Natural killer cell (primary cell): ENCODE results near the gene HOMER2. TPM values are rescaled to one million over a fixed set of nuclear protein-coding genes. Genes with fewer than 3 reads are reported as not detected.

Source experiments
- ATAC-seq, 3 donors: fragments of 150-1000 bp in 2 of 3; fragments of 200-7000 bp in 1 of 3; cut with Tn5 transposase; 1 replicate in 1 of 3; 2 replicates in 2 of 3; pipeline ENCODE4 v1.10.0; 2021; ENCODE audit warnings: mild to moderate bottlenecking in 2 of 3, moderate library complexity in 2 of 3
- DNase-seq, 2 donors: peaks; one replicate each; pipeline versions ENCODE4 v3.0.0 to v3.0.0-alpha.2; 2013 to 2021; ENCODE audit warnings: mixed read lengths in 1 of 2
- H3K27ac ChIP-seq: one replicate; pipeline ENCODE4 v1.5.1; 2013; ENCODE audit warnings: mild to moderate bottlenecking, low read length
- H3K27me3 ChIP-seq: one replicate; pipeline ENCODE4 v1.6.1; 2013; ENCODE audit warnings: low read length; ENCODE audit not compliant: control insufficient read depth, insufficient read depth
- H3K36me3 ChIP-seq: one replicate; pipeline ENCODE4 v1.6.1; 2013; ENCODE audit warnings: low read length; ENCODE audit not compliant: control insufficient read depth, insufficient read depth
- H3K4me1 ChIP-seq: one replicate; pipeline ENCODE4 v1.6.1; 2013; ENCODE audit warnings: low read length; ENCODE audit not compliant: control insufficient read depth, insufficient read depth
- H3K4me3 ChIP-seq: one replicate; pipeline ENCODE4 v1.5.1; 2013; ENCODE audit warnings: low read length
- H3K9me3 ChIP-seq: one replicate; pipeline ENCODE4 v1.6.1; 2013; ENCODE audit warnings: low read length; ENCODE audit not compliant: control insufficient read depth, insufficient read depth
- H3K27ac Mint-ChIP-seq, 2 donors: one replicate each; pipeline ENCODE4 v1.8.0; 2022; ENCODE audit warnings: mild to moderate bottlenecking in 2 of 2, mixed read lengths in 2 of 2, moderate library complexity in 1 of 2
- H3K27me3 Mint-ChIP-seq, 2 donors: one replicate each; pipeline ENCODE4 v1.8.0; 2022; ENCODE audit warnings: low read depth in 2 of 2, mixed read lengths in 2 of 2
- H3K36me3 Mint-ChIP-seq: one replicate; pipeline ENCODE4 v1.8.0; 2022; ENCODE audit warnings: mixed read lengths
- H3K4me1 Mint-ChIP-seq, 2 donors: one replicate each; pipeline ENCODE4 v1.8.0; 2022; ENCODE audit warnings: mixed read lengths in 2 of 2
- H3K4me3 Mint-ChIP-seq: one replicate; pipeline ENCODE4 v1.8.0; 2022; ENCODE audit warnings: mild to moderate bottlenecking, moderate library complexity, mixed read lengths
- H3K9me3 Mint-ChIP-seq, 2 donors: one replicate each; pipeline ENCODE4 v1.8.0; 2022; ENCODE audit warnings: mixed read lengths in 2 of 2
- WGBS: methylation state at CpG from one replicate; pipeline ENCODE4 v1.1.7; 2013; ENCODE audit warnings: missing lambda C conversion rate; ENCODE audit not compliant: insufficient coverage; 5-methylcytosine and 5-hydroxymethylcytosine counted together
- intact Hi-C: fragments of 100-400 bp; cut with micrococcal nuclease; formaldehyde crosslinking; loops from one replicate; pipeline ENCODE4 v1.14.2; 2022
- total RNA-seq, 4 donors: library from RNA; stranded (reverse); fragments of 120-200 nt in 1 of 4; gene quantifications; one replicate each; pipeline versions ENCODE4 v1.2.3 to v1.2.4, GENCODE V29; 2013 to 2022
- TF ChIP-seq, protein P1 (sequence below): fragments of 200-600 bp; IDR thresholded peaks from one replicate; pipeline ENCODE4 v1.8.0; 2022; ENCODE audit warnings: antibody characterized with exemption

The HOMER2 gene
- total RNA-seq, 3 donors from 2014 or later (not counting 1 experiment from before 2014, with no cell fraction given): 3.6 to 7.0 (median 4.0) TPM

DNA sequence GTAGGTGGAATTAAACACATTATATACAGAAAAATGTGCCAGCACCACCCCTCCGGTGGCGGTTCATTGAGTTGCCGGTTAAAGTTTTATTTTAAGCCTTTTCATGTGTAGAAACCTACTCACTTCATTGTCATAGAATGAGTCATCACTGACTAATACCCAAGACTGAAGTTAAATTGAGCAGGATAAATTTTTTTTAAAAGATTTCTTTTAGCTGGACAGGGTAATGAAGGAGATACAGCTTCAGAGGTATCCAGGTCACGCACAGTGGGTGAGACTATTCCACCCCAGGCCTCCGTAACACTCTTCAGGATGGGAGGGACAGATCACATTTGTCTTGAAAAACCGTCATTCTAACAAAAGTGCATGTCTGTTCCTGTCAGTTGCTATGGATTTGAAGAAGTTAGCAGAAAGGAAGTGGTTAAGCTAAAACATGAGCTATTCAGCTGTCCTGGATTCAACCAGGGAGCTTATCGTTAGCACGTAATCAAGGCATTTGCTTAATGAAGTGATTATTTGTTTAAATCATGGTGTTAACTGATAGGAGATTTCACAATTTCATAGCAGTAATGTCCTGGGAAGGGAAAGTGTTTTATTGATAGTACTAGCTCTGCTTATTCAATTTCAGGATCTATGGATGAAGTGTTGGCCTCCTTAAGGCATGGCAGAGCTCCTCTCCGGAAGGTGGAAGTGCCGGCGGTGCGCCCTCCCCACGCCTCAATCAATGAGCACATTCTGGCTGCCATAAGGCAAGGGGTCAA, 119.7 kb downstream of the HOMER2 start:
- H3K9me3 Mint-ChIP-seq: no peaks in the 10 kb centered on the region
- peaks cover 53% of the 10 kb centered on the region for H3K36me3 Mint-ChIP-seq
- no peak overlapping the region for H3K4me3 Mint-ChIP-seq
- no peaks in the 10 kb centered on the region for H3K4me1 ChIP-seq
- ATAC-seq (peak in 2 of 3 donors; percentile 3 to 56), DNase-seq (no peak)
- no peaks in the 10 kb centered on the region for H3K27me3 ChIP-seq
- 52% methylated on average over 13 of the region's 13 CpGs for WGBS
- H3K4me1 Mint-ChIP-seq: peaks cover 38 to 39% of the 10 kb centered on the region in 2 donors
- TF ChIP-seq, protein P1, sequence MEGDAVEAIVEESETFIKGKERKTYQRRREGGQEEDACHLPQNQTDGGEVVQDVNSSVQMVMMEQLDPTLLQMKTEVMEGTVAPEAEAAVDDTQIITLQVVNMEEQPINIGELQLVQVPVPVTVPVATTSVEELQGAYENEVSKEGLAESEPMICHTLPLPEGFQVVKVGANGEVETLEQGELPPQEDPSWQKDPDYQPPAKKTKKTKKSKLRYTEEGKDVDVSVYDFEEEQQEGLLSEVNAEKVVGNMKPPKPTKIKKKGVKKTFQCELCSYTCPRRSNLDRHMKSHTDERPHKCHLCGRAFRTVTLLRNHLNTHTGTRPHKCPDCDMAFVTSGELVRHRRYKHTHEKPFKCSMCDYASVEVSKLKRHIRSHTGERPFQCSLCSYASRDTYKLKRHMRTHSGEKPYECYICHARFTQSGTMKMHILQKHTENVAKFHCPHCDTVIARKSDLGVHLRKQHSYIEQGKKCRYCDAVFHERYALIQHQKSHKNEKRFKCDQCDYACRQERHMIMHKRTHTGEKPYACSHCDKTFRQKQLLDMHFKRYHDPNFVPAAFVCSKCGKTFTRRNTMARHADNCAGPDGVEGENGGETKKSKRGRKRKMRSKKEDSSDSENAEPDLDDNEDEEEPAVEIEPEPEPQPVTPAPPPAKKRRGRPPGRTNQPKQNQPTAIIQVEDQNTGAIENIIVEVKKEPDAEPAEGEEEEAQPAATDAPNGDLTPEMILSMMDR: no peak
- H3K9me3 ChIP-seq: no peaks in the 10 kb centered on the region
- H3K4me3 ChIP-seq: no peak overlapping the region
- H3K27ac Mint-ChIP-seq: peak overlapping the region; percentile 78 to 81
- no peaks in the 10 kb centered on the region for H3K27me3 Mint-ChIP-seq
- intact Hi-C loops: no loop called here
- no peak overlapping the region for H3K27ac ChIP-seq
- peaks cover 88% of the 10 kb centered on the region for H3K36me3 ChIP-seq

DNA sequence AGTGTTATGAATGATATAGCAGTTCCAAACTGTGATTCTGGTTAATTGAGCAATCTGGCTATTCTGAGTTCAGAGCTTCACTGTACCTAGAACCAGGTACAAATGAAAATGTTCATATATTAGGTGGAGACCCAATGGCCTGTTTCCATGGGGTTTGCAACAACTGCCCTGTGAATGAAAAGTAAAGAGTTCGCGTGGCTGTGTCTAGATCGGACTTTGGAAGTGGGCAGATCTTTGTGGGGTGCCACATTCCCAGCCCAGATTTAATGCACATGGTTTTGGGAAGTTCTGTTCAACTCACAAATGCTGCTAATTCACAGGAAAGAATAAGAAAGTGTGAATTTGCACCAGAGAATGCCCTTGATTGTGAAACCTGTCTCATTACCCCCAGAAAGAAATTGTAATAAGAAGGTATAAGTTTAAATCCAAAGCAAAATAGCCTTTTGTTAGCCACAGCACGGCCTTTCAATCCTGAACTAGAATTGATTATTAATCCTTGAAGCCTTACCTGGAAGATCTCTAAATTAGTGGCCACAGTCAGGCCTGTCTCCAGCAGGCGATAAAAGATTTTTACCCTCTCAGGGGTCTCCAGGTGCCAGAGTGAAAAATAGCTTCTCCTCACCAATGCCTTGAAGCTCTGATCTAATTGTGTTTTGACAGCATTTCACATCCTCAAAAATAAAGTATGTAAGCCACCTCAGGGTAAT, 120.5 kb downstream of the HOMER2 start:
- no peaks in the 10 kb centered on the region for H3K27me3 Mint-ChIP-seq
- no peak for ATAC-seq
- TF ChIP-seq, protein P1: no peak
- Histone ChIP-seq H3K9me3 (no peaks in the 10 kb centered on the region), H3K27ac (no peak overlapping the region), H3K4me1 (no peaks in the 10 kb centered on the region), H3K36me3 (peaks cover 92% of the 10 kb centered on the region), H3K27me3 (no peaks in the 10 kb centered on the region), H3K4me3 (no peak overlapping the region)
- WGBS: 92% methylated on average over 5 of the region's 5 CpGs
- DNase-seq: no peak
- H3K4me1 Mint-ChIP-seq: peaks cover 34 to 36% of the 10 kb centered on the region in 2 donors
- peak overlapping the region; percentile 78 to 81 for H3K27ac Mint-ChIP-seq
- no peaks in the 10 kb centered on the region for H3K9me3 Mint-ChIP-seq
- peaks cover 48% of the 10 kb centered on the region for H3K36me3 Mint-ChIP-seq
- intact Hi-C loops: no loop called here
- H3K4me3 Mint-ChIP-seq: no peak overlapping the region

DNA sequence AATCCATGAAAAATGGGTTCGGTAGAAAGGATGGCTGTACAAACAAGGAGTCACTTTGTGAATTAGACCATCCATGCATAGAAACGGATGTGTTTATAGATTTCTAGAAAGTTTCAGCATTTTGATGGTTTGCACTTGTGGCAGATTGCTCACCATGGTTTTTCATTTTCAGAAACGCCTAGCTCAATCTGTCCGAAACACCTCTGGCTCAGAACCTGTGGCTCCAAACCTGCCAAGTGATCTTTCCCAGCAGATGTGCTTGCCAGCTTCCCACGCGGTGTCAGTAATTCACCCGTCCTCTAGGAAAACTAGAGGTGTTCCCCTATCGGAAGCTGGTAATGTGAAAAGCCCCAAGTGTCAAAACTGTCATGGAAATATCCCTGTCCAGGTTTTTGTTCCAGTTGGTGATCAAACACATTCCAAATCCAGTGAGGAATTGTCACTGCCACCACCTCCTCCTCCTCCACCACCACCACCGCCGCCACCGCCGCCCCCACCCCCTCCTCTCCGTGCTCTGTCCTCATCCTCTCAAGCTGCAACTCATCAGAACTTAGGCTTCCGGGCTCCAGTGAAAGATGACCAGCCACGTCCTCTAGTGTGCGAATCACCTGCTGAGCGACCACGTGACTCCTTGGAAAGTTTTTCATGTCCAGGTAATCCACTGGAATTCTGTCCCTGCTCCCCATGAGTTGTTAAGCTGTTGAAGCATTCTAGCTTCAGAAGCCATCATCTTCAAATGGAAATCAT, 121.9 kb downstream of the HOMER2 start:
- peak overlapping the region in 1 of 2 donors; percentile 78 for H3K27ac Mint-ChIP-seq
- DNase-seq (no peak), ATAC-seq (no peak)
- TF ChIP-seq, protein P1: no peak
- H3K4me1 Mint-ChIP-seq: peaks cover 27 to 34% of the 10 kb centered on the region in 2 donors
- no peaks in the 10 kb centered on the region for H3K9me3 ChIP-seq
- H3K27ac ChIP-seq: no peak overlapping the region
- no peaks in the 10 kb centered on the region for H3K27me3 Mint-ChIP-seq
- no peak overlapping the region for H3K4me3 ChIP-seq
- H3K36me3 ChIP-seq: peaks cover 92% of the 10 kb centered on the region
- no peaks in the 10 kb centered on the region for H3K9me3 Mint-ChIP-seq
- WGBS: 93% methylated on average over 18 of the region's 18 CpGs
- peaks cover 50% of the 10 kb centered on the region for H3K36me3 Mint-ChIP-seq
- intact Hi-C loops: no loop called here
- H3K4me1 ChIP-seq: no peaks in the 10 kb centered on the region
- no peaks in the 10 kb centered on the region for H3K27me3 ChIP-seq
- peak overlapping the region; percentile 25 for H3K4me3 Mint-ChIP-seq
